GM18868 (cell line): ENCODE results near the gene SETD1A.
"Not testable (repeated sequence)": the region's sequence is repeated elsewhere in the genome, so short reads cannot be mapped to it uniquely, and the experiment has no call there.

Source experiments
- ATAC-seq: cut with Tn5 transposase; IDR thresholded peaks from one replicate; pipeline ENCODE4 v1.9.1; 2021; ENCODE audit warnings: mild to moderate bottlenecking, moderate library complexity; ENCODE audit not compliant: unreplicated experiment

Gene SETD1A

DNA sequence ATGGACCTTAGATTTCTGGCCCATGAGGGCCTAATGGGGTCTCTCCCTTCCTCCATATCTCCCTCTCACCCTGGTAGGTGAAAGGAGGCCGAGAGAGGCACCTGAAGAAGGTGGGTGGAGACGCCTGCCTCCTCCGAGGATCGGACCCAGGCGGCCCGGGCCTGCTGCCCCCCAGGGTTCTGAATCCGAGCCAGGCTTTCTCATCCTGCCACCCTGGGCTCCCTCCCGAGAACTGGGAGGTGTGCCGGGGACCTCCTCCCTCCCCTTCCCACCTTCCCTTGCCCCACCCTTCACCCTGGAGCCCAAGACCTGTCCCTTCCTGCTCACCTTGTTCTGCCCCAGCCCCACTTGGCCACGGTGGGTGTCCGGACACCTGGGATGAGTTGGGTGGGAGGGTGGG is 29.2 kb upstream of the SETD1A start:
- ATAC-seq, result no peak

- no peak for ATAC-seq
These were observed 28.4 kb upstream of the SETD1A start for GRCh38 chr16:30929167-30929566.

GRCh38 chr16:30930160-30930571 is 27.4 kb upstream of the SETD1A start:
- no peak for ATAC-seq

DNA sequence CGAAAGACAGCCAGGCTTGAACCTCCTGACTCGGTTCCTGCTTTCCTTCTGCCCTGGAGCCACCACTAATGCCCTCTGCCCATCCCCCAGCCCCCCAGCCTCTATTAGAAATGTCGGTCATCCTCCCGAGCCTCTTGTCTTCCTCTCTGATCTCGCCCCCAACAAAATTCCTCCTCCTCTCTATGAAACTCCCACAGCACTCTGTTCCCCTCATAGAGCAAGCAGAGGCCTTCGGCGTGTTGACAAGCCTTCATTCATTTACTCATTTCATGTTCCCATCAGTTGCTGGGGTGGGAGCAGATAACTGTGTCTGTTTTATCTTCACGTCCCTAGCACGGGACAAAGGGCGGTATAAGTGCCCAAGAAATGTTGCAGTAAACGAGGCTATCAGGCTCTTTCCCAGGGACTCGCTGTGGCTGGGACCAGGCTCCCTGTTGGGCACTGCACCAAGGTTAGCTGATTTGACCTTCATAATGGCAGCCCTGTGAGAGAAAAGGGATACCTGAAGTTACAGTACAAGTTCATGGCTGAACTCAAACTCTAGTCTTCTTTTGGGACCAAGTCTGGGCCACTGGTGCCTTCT is 26.4 kb upstream of the SETD1A start:
- no peak for ATAC-seq

DNA sequence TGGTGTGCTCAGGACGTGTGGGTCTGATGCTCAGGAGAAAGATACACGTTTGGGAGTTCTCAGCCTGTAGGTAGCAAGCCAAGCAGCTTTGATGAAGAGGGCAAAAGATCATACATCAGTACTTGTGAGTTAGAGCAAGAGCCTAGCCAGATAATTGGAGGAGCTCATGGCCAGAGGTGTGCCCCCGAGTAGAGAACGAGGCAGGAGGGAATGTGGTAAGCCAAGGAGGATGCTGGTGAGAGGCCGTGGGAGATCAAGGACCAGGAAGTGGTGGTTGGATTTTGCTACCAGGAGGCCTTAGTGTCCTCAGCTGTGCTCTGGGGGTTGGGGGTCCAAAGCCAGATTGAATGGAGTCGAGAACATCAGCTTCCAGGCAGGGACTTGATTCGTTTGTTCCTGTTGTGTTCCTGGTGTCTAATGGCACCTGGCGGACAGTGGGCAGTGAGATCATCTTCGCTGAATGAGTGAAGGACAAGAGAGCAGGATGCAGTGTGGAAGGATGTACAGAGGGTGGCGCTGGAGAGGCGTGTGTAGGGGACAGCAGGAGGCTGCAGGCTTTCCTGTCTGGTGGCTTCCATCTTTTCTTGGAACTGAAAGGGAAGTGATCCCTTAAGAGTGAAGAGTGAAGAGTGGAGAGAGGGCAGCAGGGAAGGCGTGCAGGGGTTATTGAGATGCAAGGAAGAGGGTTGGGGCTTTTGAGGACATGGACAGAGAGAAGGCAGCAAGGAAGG is 22.6 kb upstream of the SETD1A start:
- ATAC-seq, result no peak

DNA sequence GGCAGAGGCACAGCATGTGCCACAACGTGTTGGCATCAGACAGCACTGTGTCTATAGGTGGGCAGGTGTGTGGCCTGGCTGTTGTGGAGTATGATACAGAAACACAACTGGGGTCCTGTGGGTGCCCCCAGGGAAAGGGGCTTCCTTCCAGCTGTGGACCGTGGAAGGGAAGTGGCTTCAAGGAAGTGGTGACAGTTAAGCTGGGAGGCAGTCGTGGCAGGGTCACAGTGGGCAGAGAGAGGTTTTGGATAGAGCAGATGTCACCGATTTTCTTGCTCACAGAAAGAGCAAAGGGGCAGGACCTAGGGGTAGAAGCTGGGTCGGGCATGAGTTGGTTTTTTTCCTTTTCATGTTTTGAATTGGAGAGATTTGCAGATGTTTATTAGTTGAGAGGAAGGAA is 19.9 kb upstream of the SETD1A start:
- ATAC-seq, result no peak

DNA sequence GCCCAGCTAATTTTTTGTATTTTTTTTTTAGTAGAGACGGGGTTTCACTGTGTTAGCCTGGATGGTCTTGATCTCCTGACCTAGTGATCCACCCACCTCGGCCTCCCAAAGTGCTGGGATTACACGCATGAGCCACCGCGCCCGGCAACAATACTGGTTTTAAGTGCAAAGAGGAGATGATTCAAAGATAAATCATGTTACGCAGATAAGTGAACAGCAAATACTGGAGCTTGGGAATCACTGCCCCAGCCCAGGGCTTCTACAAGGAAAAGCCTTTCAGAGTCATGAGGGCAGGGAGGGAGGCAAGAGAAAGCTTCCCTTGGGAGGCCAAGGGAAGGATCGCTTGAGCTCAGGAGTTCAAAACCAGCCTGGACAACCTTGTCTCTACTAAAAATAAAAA is 18.0 kb upstream of the SETD1A start:
- ATAC-seq, result not testable (repeated sequence)

GRCh38 chr16:30941600-30942425 is 15.7 kb upstream of the SETD1A start:
- ATAC-seq, result peak; percentile 81

GRCh38 chr16:30942426-30942806 is 15.1 kb upstream of the SETD1A start:
- ATAC-seq, result peak; percentile 12

- ATAC-seq, result no peak
These were observed 13.2 kb upstream of the SETD1A start for GRCh38 chr16:30944352-30944751.

- ATAC-seq, result no peak
These were observed 10.6 kb upstream of the SETD1A start for GRCh38 chr16:30946671-30947540.

GRCh38 chr16:30947541-30947858 is 10.1 kb upstream of the SETD1A start:
- ATAC-seq, result no peak

GRCh38 chr16:30947859-30948666 is 9.5 kb upstream of the SETD1A start:
- peak; percentile 15 for ATAC-seq

DNA sequence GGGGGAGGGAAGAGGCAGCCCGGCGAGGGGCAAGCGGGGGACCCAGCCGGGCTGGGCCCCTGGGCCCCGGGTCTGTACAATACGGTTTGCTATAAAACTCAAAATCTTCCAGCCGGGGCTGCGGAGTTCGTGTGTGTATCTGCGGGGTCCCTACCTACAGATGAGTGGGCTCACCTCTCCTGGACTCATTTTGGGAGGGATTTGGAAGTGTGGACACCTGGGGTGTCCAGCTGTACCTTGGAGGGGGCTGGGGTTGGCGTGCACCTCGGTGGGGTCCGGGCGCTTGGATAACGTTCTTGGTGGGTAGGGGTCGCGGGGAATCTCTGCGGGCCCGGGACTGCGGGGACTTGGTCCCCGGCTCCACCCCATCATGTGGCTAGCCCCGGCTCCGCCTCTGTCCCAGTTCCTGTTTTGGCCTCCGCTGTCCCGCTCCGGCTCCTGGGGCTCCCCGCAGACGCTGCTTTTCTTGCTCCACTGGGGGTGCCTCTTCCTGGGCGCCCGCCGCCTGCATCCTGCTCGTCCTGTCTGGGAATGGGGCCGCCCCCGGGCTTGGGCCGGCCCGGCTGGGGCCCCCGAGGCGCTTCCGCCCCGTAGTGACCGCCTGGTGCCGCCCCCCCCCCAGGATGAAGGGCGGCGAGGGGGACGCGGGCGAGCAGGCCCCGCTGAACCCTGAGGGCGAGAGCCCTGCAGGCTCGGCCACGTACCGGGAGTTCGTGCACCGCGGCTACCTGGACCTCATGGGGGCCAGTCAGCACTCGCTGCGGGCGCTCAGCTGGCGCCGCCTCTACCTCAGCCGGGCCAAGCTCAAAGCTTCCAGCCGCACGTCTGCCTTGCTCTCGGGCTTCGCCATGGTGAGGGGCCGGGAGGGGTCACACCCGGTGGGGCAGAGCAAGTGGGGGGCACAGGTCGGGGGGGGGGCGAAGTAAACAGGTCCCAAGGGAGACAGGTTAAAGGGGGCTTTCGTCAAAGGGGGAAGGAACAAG is 8.6 kb upstream of the SETD1A start, which contains the start of gene ORAI3:
ORAI3 (plus strand) TSS at position 402 of the 983 bp plus-strand sequence; CDS start at position 624, 222 bp downstream.
- peak; percentile 72 for ATAC-seq

DNA sequence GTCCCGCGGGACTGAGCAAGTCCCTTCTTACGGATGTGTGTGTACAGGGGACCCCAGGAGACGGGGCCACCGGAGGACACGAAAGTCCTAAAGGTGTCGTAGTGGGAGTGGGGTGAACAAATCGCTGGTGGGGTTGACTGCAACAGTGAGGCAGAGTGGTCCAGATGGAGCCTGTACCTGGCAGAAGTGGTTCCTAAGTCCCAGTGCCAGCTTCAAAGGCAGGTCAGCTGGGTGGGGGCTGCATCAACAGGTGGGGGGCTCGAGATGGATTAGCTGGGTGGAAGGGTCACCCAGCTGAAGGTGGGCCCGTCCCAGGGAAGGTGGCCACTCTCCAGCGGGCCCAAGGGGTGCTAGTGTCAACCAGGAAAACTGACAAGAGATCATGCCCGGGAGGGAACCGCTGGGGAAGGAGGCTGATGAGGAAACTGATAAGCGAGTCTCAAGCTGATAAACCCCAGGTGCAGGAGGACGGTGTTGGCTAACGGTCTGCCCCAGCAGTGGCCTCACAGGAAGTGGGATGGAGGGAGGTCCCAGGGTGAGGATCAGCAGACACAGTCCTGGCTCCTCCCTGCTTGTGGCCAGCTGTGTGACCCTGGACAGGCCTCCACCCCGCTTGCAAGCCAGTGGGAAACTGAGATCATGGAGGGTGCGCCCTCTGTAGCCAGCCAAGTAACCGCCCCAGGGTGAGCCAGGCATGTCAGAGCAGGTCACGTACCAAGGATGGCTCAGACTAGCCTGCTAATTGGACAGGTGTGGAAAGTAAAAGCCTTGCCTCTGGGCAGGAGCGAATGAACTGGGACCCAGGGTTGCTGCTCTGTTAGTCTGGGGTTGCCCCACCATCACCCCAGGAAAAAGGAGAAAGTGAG is 7.7 kb upstream of the SETD1A start:
- peak; percentile 48 for ATAC-seq

GRCh38 chr16:30950516-30951065 is 7.0 kb upstream of the SETD1A start:
- ATAC-seq, result no peak

GRCh38 chr16:30951193-30951592 is 6.4 kb upstream of the SETD1A start:
- no peak for ATAC-seq

GRCh38 chr16:30951750-30952149 is 5.8 kb upstream of the SETD1A start:
- ATAC-seq, result no peak
